HG03558 (cell line): ENCODE results near the gene IL15RA.

Source experiments
- ATAC-seq: cut with Tn5 transposase; IDR thresholded peaks from one replicate; pipeline ENCODE4 v1.9.1; 2021; ENCODE audit warnings: moderate number of reproducible peaks; ENCODE audit not compliant: unreplicated experiment; ENCODE audit errors: extremely low read depth

IL15RA gene, protein sequence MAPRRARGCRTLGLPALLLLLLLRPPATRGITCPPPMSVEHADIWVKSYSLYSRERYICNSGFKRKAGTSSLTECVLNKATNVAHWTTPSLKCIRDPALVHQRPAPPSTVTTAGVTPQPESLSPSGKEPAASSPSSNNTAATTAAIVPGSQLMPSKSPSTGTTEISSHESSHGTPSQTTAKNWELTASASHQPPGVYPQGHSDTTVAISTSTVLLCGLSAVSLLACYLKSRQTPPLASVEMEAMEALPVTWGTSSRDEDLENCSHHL

DNA sequence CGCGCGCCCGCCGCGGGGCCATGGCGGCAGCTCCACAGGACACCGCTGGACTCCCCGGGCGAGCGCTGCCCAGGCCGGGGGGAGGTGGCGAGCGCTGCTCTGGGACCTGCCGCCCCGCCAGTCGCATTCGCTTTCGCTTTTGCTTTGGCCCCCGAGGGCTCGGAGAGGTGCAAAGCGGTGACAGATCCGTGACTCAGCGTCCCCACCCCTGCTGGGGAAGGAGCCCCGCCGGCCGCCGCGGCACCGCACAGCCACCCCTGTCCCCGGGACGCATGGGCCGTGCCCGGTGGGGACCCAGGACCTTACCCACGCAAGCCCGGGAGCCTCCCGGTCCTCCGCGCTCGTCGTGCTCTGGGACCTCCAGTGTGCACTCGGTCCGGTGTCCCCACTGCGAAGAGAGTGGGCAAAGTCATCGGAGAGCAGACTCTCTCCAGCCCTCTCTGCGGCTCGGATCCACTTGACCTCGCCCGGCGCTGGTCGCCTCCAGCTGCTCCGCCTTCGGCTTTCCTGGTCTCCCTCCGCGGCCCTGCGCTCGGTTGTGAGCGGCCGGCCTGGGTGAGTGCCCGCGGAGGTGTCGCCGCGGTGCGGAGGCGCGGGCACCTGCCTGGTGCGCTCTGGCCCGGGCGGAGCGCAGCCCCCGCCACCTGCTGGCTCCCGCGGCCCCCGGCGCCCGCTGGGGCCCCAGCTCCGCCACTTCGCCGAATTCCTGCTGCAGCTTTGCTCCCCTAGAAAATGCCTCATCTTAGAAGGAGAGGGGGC lies at the start of gene IL15RA:
Gene IL15RA (minus strand): TSS at position 73 of the 759 bp plus-strand sequence. CDS start 51 bp downstream, at position 22.
- ATAC-seq, result no peak

DNA sequence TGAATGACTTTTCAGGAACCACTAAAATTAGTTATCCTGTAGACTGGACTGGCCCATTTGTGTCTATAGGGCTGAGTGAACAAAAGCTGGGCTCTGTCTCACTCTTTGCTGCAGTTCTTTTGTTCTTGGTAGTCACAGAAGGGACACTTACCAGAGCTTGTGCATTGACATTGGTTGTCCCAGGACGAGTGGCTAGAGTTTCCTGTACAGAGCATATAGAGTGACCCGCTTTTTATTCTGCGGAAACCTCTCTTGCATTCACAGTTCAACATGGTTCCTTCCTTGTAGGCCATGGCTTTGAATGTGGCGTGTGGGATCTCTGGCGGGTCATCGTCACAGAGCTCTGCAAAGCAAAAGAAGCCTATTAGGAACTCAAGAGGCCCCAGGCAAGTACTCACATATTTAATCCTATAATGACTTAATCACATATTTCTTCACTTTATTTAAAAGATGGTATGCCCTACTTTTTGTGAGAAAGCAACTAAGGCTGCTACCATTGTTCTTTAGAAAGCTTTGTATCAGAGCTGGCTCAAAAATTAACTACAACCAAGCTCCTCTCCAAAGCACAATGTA lies 48.4 kb upstream of the IL15RA start:
- ATAC-seq, result no peak

DNA sequence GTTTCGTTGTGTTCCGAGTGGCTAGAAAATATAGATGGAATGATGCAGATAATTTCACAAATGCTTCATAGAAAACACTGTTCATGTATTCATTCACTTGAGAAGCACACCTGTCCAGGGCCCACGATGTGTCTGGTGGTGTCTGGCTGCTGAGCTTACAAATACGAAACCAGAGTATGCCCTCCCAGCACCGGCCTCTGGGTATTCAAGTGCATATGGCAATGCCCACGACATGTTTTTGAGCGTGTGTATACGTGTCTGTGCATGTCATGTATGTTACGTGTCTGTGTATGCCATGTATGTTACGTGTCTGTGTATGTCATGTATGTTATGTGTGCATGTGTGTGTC lies 47.0 kb upstream of the IL15RA start:
- no peak for ATAC-seq

DNA sequence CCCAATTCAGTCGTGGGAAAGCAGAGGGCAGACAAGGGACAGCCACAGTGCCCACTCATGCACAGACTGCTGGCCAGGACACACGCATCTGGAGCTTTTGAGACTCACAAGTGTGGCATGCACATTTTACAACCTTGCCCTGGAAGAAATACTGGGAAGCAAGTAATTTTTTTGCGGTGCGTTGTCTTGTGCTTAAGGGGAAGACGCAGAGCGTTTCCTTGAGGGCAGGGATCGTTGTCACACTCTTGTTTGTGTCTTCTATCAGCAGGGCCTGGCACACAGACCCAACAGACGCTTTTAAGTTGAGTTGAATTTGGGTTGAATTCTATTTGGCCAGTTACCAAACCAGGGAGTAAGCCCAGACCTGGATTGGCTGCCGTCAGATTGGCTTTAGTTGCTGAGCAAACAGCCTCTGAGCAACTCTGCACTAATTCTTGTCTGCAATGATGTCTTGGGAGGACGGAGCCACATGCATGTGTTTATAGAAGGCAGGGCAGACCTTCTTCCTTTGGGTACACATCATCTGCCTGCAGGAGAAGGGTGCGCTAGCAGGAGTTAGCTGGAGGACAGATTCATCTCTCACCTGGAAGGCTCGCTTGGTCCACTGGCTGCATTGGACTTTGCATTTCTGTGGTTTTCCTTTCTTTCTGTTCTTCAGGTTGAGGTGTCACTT lies 46.5 kb upstream of the IL15RA start:
- ATAC-seq, result no peak

DNA sequence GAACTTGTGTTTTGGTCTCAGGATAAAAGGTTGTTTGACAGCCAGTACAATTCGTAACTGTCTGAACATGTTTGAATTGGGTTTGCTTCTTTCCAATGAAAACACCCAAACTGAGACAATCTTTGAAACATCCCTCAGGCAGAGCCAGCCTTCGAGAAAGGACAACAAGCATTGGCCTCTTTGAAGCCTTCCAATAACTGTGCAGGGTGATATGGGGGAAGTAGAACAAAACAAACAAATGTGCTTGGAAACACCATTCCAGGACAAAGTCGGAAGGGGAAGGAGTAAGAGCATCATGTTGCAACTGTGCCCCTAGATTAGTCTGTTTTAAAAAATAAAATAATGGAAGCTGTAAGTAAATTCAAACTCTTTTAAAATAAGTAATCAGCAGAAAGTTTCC lies 45.3 kb upstream of the IL15RA start:
- no peak for ATAC-seq

DNA sequence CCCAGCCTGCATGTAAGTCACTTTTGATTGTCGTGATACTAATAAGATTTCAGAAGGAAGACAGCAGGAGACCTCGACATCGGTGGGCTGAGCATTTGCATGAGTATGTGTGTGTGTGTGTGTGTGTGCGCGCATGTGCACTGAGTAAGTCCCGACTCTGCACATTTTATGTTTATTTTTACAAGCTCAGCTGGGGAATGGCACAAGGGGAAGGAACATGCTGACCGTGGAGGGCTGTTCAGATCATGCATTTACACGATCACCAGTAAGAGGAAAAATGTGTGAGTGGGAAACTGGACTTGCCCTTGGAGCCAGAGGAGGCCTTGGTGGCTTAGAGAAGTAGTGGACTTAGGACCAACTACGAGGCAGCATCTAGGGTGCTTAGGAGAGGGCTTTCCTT lies 43.5 kb upstream of the IL15RA start:
- no peak for ATAC-seq

DNA sequence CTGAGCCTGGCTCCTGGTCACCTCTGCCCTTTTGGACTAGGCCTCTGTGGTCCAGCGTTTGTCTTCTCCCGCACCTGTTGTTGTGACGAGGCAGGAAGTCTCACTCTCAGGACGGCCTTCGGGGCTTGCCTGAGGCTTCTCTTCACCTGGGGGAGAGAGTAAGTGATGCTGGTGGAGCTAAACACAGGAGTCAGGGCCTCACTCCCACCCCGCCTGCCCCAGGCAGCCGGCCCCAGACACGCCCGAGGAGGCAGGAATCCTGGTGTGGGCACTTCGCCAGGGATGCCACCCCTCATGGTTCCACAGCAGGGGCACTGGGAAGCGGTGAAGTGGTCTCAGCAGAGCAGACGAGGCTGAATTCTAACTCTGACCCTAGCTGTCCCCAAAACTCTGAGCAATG lies 42.5 kb upstream of the IL15RA start:
- no peak for ATAC-seq

DNA sequence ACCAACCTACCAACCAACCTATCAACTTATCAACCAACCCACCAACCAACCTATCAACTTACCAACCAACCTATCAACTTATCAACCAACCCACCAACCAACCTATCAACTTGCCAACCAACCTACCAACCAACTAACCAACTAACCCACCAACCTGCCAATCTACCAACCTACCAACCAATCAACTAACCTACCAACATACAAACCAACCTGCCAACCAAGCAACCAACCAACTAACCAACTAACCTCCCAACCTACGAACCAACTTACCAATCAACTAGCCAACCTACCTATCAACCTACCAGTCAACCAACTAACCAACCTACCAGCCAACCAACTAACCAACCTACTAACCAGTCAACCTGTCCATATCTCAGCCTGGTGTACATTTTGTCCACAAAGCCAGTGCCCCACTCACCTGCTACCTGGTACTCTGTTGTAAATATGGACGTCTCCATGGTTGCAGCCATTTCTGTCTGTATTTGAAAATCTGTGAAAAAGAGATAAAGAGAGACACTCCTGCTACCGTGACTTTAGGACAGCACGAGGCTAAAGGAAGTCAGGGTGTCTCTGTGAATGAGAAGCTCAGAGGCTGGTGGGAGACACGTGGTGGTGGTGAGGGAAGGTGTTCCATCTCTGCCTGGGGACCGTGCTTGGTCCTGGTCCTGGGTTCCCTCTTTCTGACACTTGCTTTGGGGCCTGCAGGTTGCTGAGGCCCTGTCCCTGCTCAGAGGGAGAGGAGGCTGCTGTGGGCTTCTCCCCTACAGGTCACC lies 41.9 kb upstream of the IL15RA start:
- ATAC-seq, result no peak

DNA sequence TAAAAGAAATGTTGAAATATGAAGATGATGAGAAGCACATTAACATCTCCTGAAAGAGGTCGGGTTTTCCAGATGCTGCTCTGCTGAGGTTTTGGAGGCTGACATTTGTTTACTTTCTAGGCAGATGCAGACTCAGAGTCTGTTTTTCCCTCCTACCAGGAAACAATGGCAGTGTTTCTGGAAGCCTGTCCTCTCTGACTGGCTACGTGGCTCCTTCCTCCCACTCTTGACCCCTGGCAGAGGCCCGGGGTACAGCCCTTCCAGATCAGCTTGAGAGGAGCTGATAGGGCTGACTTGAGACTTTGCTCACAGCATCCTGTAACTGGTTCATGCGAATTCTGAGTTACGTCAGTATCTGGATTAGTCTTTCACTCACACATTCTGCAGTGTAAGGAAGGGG lies 41.1 kb upstream of the IL15RA start:
- no peak for ATAC-seq

DNA sequence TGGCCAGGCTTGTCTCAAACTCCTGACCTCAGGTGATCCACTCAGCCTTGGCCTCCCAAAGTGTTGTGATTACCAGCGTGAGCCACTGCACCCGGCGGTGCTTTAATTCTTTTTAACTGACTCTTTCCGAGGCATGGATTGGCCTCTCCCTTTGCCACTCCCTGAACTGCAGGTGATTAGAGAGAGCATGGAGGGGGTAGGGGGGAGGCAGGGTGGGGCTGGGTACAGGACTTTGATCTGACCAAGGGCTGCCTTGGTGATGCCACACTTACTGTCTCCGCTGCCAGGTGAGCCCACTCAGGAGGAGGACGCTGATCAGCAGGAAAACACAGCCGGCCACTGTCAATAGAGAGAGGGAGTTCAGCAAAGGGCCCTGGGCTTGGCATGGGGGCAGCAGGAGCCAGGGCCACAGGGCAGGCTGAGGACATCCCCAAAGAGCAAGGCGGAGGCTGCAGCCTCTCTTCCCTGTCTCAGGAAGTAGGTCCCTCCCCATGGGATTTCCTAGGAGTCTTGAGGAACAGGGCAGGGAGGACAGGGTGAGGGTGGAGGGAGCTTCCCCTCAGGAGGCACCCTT lies 40.5 kb upstream of the IL15RA start:
- no peak for ATAC-seq

DNA sequence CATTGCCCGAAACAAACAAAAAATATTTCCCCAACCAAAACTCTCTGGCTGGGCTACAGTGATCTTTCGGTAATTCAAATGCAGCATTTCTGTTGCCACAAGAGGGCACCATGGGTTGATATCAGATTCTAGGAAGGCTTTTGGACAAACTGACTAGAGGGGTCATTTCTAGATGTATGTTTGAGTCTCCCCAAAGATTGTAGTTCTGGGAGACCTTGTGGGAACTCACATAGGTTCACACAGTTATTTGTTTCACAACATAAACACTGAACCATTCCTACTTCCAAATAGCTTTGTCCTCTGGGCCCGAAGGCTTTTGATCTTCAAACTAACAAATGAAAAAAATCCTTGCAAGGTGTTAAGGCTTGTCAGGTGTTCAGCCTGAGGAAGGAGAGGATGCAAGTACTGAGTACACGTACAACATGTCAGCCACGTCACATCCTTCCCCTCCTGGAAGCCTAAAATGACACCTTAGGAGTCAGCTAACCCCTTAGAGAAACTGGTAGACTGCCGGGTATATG lies 37.0 kb upstream of the IL15RA start:
- no peak for ATAC-seq

DNA sequence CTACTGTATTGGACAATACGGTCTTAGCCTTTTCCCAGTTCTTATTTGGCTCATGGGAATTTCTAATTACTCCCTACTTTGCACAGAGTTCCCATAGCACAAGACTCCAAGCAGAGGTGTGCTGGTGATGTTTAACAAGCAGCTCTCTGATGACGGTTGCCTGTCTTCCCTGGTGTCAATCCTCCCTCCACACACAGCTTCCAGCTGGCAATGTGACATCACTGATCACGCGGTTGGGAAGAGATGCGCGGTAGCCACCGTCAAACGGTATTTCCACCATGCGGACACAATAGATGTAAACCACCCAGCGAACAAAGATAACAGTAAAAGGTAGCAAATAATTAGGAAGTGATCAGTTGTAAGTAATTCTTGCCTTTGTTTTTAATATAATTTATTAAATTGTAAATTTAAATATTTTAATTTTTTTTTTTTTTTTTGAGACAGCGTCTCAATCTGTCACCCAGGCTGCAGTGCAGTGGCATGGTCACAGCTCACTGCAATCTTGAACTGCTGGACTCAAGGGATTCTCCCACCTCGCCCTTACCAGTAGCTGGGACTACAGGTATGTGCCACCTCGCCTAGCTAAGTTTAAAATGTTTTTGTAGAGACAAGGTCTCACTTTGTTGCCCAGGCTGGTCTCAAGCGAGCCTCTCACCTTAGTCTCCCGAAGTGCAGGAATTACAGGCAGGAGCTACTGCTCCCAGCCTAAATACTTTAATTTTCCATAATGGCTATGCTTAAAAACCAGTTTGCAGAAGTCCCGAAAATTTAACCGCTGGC lies 36.3 kb upstream of the IL15RA start:
- ATAC-seq, result no peak

DNA sequence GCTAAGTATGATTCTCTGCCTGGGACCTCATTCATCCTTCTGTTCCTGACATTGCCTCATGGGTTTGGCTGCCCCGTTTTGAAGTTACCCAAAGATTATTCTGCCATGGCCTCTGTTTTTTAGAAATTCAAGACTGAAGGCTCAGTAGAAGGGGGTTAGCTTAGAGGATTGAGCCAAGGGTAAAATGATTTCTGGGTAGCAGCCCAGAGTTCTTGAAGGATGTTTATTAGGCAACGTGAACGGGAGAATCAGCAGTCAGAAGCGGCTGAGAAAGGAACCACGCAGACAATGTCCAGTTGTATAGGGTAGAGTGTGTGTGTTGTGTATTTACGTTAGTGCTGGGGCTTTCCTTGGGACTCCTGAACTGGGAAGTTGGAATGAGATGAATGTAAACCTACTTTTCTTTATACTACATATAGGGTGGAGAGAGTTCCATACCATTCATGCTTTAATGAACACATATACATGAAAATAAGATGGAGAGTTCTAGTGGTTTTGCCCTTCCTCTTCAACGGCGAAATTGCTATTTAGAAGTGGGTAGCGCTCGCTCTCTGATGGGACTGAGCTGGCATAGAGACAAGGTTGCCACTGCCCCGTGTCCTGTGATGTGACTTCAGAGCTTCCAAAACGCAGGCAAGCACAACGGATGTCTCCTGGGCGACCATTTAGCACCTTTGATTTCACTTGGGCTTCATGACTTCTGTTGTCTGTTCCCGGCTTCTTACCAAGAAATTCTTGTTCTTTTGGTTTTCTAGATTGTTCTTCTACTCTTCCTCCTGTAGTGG lies 35.0 kb upstream of the IL15RA start:
- ATAC-seq, result no peak

DNA sequence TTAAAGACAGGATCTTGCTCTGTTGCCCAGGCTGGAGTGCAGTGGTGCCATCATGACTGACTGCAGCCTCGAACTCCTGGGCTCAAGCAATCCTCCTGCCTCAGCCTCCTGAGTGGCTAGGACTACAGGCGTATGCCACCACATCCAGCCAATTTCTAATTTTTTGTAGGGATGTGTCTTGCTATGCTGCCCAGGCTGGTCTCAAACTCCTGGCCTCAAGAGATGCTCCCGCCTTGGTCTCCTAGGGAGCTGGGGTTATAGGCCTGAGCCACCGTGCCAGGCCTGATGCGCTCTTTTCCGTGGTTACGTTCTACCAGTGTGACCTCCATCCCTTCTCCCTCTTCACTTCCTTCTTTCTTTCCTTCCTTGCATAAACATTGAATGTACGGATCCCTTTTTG lies 34.2 kb upstream of the IL15RA start:
- ATAC-seq, result no peak

DNA sequence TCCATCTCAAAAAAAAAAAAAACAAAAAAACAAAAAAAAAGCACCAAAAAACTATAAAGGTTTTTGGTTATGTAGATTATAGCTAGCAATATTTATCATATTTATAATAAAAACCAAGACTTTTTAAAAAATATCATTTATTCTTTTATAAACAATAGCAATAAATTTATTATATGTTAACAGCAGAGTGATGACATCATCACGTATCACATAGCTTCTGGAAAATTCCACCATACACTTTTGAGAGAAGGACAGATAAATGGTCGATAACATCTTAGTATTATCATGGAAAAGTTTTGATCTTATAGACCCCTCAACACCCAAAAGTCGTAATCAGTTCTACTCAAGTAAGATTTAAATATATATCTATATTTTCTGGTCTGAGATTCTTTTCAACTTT lies 33.2 kb upstream of the IL15RA start:
- no peak for ATAC-seq

DNA sequence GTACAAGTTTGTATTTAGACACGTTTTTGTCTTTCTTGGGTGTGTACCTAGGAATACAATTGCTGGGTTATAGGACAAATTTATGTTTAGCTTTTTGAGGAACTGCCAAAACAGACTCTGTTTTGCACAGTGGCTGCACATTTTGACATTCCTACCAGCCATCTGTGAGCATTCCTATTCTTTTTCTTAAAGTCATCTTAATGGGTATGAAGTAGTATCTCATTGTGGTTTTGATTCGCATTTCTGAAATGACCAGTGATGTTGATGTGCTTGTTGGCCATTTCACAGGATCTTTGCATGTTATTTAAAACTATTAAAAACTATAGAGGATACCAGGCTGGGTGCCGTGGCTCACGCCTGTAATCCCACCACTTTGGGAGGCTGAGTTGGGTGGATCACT lies 32.6 kb upstream of the IL15RA start:
- ATAC-seq, result no peak

DNA sequence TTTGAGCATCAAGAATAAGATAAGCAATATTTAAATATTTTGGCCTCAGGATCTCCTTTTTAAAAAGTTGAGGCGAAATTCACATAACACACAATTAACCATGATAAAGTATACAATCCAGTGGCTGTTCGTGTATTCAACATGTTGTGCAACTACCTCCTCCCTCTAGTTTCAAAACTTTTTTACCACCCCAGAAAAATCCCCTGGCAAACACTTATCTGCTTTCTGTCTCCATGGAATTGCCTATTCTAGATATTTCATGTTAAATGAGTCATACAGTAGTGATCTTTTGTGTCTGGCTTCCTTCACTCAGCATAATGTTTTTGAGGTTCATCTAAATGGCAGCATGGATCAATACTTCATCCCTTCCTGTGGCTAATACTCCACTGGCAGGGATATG lies 31.8 kb upstream of the IL15RA start:
- no peak for ATAC-seq

DNA sequence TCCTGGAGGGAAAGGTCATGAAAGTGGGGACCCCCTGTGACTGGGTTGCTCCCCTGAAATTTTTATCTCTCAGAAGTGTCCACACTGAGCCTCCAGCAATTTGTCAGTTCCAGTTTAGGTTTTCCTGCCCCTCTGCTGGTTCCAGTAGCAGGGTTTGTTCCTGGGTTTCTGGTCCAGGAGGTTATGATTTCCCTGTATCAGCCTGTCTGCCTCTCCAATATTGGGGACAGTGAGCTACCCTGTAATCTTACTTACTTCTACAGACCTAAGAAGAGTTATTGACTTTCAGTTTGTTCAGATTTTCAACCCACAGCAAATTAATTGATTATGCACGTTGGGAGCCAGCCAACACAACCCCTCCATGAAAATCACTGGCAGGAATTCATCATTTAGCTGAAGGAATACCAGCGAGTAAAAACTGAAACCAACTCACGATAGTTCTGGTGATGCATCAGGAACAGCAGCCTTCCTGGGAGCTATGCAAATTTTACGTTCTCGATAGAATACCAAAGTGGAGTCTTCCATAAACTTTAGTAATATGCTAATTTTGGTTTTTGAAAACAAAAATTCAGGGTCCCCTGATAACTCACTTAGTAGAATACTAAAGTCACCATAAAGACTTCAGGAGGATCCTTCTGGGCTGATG lies 31.3 kb upstream of the IL15RA start:
- no peak for ATAC-seq
